Activated T-cell treated with anti-CD3 and anti-CD28 coated beads, Interleukin-2, amount 50 U/mL, for 48 hours (primary cell): ENCODE data around the gene ZNF879.

Experiments used
- DNase-seq, 2 experiments: peaks; one replicate each; pipeline ENCODE4 v3.0.0-alpha.2; 2020

The ZNF879 gene

GRCh38 chr5:179023528-179024189, at the start of gene ZNF879:
Gene ZNF879, plus strand, starts transcription at chr5:179023804. Its CDS starts 1,201 bp downstream, at chr5:179025005.
- DNase-seq: peak; percentile 93 to 95

- no peak for DNase-seq
These were observed 42.2 kb upstream of the ZNF879 start for GRCh38 chr5:178981381-178981780.

- DNase-seq: no peak
These were observed 40.7 kb upstream of the ZNF879 start for GRCh38 chr5:178982941-178983340.

GRCh38 chr5:178983728-178984127, 39.9 kb upstream of the ZNF879 start:
- no peak for DNase-seq

GRCh38 chr5:178984145-178985072, 39.2 kb upstream of the ZNF879 start:
- DNase-seq: no peak

GRCh38 chr5:178986326-178986960, 37.2 kb upstream of the ZNF879 start:
- DNase-seq: no peak

GRCh38 chr5:178988436-178989220, 35.0 kb upstream of the ZNF879 start:
- no peak for DNase-seq

- no peak for DNase-seq
These were observed 34.3 kb upstream of the ZNF879 start for GRCh38 chr5:178989311-178989710.

- no peak for DNase-seq
These were observed 33.1 kb upstream of the ZNF879 start for GRCh38 chr5:178990491-178990890.

GRCh38 chr5:178991190-178992145, 32.1 kb upstream of the ZNF879 start:
- DNase-seq: no peak

- DNase-seq: no peak
These were observed 31.2 kb upstream of the ZNF879 start for GRCh38 chr5:178992291-178992895.

GRCh38 chr5:178993236-178993765, 30.3 kb upstream of the ZNF879 start:
- DNase-seq: no peak

- no peak for DNase-seq
These were observed 29.5 kb upstream of the ZNF879 start for GRCh38 chr5:178993955-178994579.

GRCh38 chr5:178994580-178995340, 28.8 kb upstream of the ZNF879 start, which contains the start of gene GRM6:
Gene GRM6, minus strand, starts transcription at chr5:178995320. Its CDS starts 376 bp downstream, at chr5:178994944.
- DNase-seq: peak in 1 of 2 experiments; percentile 25

- no peak for DNase-seq
These were observed 28.3 kb upstream of the ZNF879 start for GRCh38 chr5:178995341-178995690.

- DNase-seq: no peak
These were observed 27.4 kb upstream of the ZNF879 start for GRCh38 chr5:178996156-178996555.

- DNase-seq: no peak
These were observed 26.4 kb upstream of the ZNF879 start for GRCh38 chr5:178997191-178997590.

GRCh38 chr5:178998441-178998840, 25.2 kb upstream of the ZNF879 start:
- DNase-seq: no peak

GRCh38 chr5:179006564-179006963, 17.0 kb upstream of the ZNF879 start:
- DNase-seq: no peak
